ENCODE results near the gene TUBB4B.

- no peak for TF ChIP-seq CTCF (conservative IDR thresholded peaks at IDR 0.05; ENCODE audit: low read length)
- TF ChIP-seq EZH2phosphoT487 (IDR thresholded peaks at IDR 0.05; ENCODE audit: borderline replicate concordance, low read depth, low read length) = no peak
Observed at GRCh38 chr9:137255448-137256114, 14.5 kb downstream of the TUBB4B start.

Data from OCI-LY7 (cell line).